Vagina (tissue), 2 donors: Measurements from ENCODE around the gene ZMIZ1.

Source experiments
- CTCF ChIP-seq, 3 experiments: fragments of 450-650 bp in 2 of 3; fragments of 200-600 bp in 1 of 3; sonication (generic) in 1 of 3; IDR thresholded peaks; one replicate each; pipeline ENCODE4 v1.5.1; 2017 to 2019; ENCODE audit warnings: antibody characterized with exemption in 3 of 3, mild to moderate bottlenecking in 2 of 3, moderate library complexity in 2 of 3
- POLR2A ChIP-seq, 2 donors: fragments of 450-650 bp; IDR thresholded peaks; one replicate each; pipeline ENCODE4 v1.6.1; 2017; ENCODE audit warnings: antibody characterized with exemption in 2 of 2, mild to moderate bottlenecking in 2 of 2, moderate library complexity in 2 of 2
- POLR2AphosphoS5 ChIP-seq, 2 donors: sonication (generic); formaldehyde crosslinking; IDR thresholded peaks; one replicate each; pipeline ENCODE4 v1.9.0; 2017; ENCODE audit warnings: antibody characterized with exemption in 2 of 2, mild to moderate bottlenecking in 2 of 2, low read depth in 1 of 2; ENCODE audit not compliant: insufficient read depth in 1 of 2

- TF ChIP-seq POLR2AphosphoS5 (IDR thresholded peaks at IDR 0.05; ENCODE audit: insufficient read depth in 1 of 2, low read depth in 1 of 2) (no peak), CTCF (IDR thresholded peaks at IDR 0.05) (no peak), POLR2A (IDR thresholded peaks at IDR 0.05) (no peak)
Observed at GRCh38 chr10:79323602-79324001, 254.8 kb downstream of the ZMIZ1 start.
